RCC 7860 (cell line): ENCODE results near the gene ANTXR1.
"Not testable (repeated sequence)": the region's sequence is repeated elsewhere in the genome, so short reads cannot be mapped to it uniquely, and the experiment has no call there.

Experiments used
- DNase-seq: peaks from one replicate; pipeline ENCODE4 v3.0.0-alpha.2; 2015; ENCODE audit warnings: low spot score
- FAIRE-seq: peaks from 2 replicates; lab custom pipeline; 2012; peaks lifted over from hg19 to GRCh38; lab: Jason Lieb, UNC

ANTXR1 gene

GRCh38 chr2:69222953-69223658 lies 210.1 kb downstream of the ANTXR1 start:
- no peak for DNase-seq
- FAIRE-seq = no peak

GRCh38 chr2:69223759-69224511 lies 211.0 kb downstream of the ANTXR1 start:
- FAIRE-seq = no peak
- no peak for DNase-seq

- FAIRE-seq (no peak), DNase-seq (no peak)
Measured at GRCh38 chr2:69224512-69224837, 211.5 kb downstream of the ANTXR1 start.

- DNase-seq (no peak), FAIRE-seq (no peak)
Measured at GRCh38 chr2:69225933-69226332, 213.0 kb downstream of the ANTXR1 start.

- FAIRE-seq = no peak
- DNase-seq = no peak
Measured at GRCh38 chr2:69226903-69227302, 213.9 kb downstream of the ANTXR1 start.

GRCh38 chr2:69227716-69228115 lies 214.7 kb downstream of the ANTXR1 start:
- FAIRE-seq (no peak), DNase-seq (no peak)

GRCh38 chr2:69230946-69231345 lies 218.0 kb downstream of the ANTXR1 start:
- DNase-seq, FAIRE-seq: not testable (repeated sequence)

- FAIRE-seq (no peak), DNase-seq (no peak)
Measured at GRCh38 chr2:69231612-69232277, 218.8 kb downstream of the ANTXR1 start.

GRCh38 chr2:69235835-69236234 lies 222.9 kb downstream of the ANTXR1 start:
- DNase-seq, FAIRE-seq: not testable (repeated sequence)

GRCh38 chr2:69237070-69237670 lies 224.2 kb downstream of the ANTXR1 start:
- FAIRE-seq = no peak
- DNase-seq = no peak

GRCh38 chr2:69238449-69239031 lies 225.6 kb downstream of the ANTXR1 start:
- FAIRE-seq (no peak), DNase-seq (no peak)

- no peak for FAIRE-seq
Measured at GRCh38 chr2:69241093-69241492, 228.1 kb downstream of the ANTXR1 start.

GRCh38 chr2:69241664-69242514 lies 228.9 kb downstream of the ANTXR1 start:
- FAIRE-seq (no peak), DNase-seq (no peak)

More at GRCh38 chr2:69241093-69241492, 228.1 kb downstream of the ANTXR1 start:
- no peak for DNase-seq

GRCh38 chr2:69242651-69243051 lies 229.7 kb downstream of the ANTXR1 start:
- FAIRE-seq (no peak), DNase-seq (no peak)

- FAIRE-seq (no peak), DNase-seq (no peak)
Measured at GRCh38 chr2:69243652-69244051, 230.7 kb downstream of the ANTXR1 start.

- FAIRE-seq = no peak
Measured at GRCh38 chr2:69244882-69245281, 231.9 kb downstream of the ANTXR1 start.

GRCh38 chr2:69247583-69247982 lies 234.6 kb downstream of the ANTXR1 start:
- FAIRE-seq = no peak
- DNase-seq = no peak

More at GRCh38 chr2:69244882-69245281, 231.9 kb downstream of the ANTXR1 start:
- no peak for DNase-seq

- no peak for FAIRE-seq
- DNase-seq = no peak
Measured at GRCh38 chr2:69248232-69248631, 235.3 kb downstream of the ANTXR1 start.

- no peak for FAIRE-seq
Measured at GRCh38 chr2:69250981-69251380, 238.0 kb downstream of the ANTXR1 start.

GRCh38 chr2:69251943-69252342 lies 239.0 kb downstream of the ANTXR1 start:
- DNase-seq (no peak), FAIRE-seq (no peak)

More at GRCh38 chr2:69250981-69251380, 238.0 kb downstream of the ANTXR1 start:
- no peak for DNase-seq
